IMR-90 (cell line): ENCODE measurements around the gene TBL3.

Source experiments
- CEBPB ChIP-seq: IDR thresholded peaks from 2 replicates; pipeline ENCODE4 v1.6.1; 2012; ENCODE audit warnings: low read depth, low read length, improper control_type of control experiment
- CHD1 ChIP-seq: IDR thresholded peaks from 2 replicates; pipeline ENCODE4 v1.6.1; 2012; ENCODE audit warnings: low read depth, low read length, improper control_type of control experiment
- CTCF ChIP-seq: conservative IDR thresholded peaks from 2 replicates; pipeline ENCODE4 v1.5.1; 2012; ENCODE audit warnings: mild to moderate bottlenecking, low read depth, low read length, improper control_type of control experiment
- MAFK ChIP-seq: IDR thresholded peaks from 2 replicates; pipeline ENCODE4 v1.6.1; 2012; ENCODE audit warnings: low read depth, low read length, improper control_type of control experiment
- NFE2L2 ChIP-seq: fragments of 150-350 bp; IDR thresholded peaks from 2 replicates; pipeline ENCODE4 v1.6.1; 2016; ENCODE audit warnings: low read depth, mild to moderate bottlenecking, low read length
- POLR2A ChIP-seq: IDR thresholded peaks from 2 replicates; pipeline ENCODE4 v1.6.1; 2012; ENCODE audit warnings: mild to moderate bottlenecking, low read depth, low read length
- RAD21 ChIP-seq: IDR thresholded peaks from 2 replicates; pipeline ENCODE4 v1.6.1; 2012; ENCODE audit warnings: low read length, improper control_type of control experiment
- RCOR1 ChIP-seq: IDR thresholded peaks from 2 replicates; pipeline ENCODE4 v1.6.1; 2012; ENCODE audit warnings: mild to moderate bottlenecking, low read length, improper control_type of control experiment; ENCODE audit not compliant: insufficient replicate concordance
- SMC3 ChIP-seq: fragments of 150-350 bp; IDR thresholded peaks from 2 replicates; pipeline ENCODE4 v1.6.1; 2016; ENCODE audit warnings: low read depth, mild to moderate bottlenecking, antibody characterized with exemption, low read length, moderate library complexity
- USF2 ChIP-seq: fragments of 150-350 bp; IDR thresholded peaks from 2 replicates; pipeline ENCODE4 v1.6.1; 2017; ENCODE audit warnings: mild to moderate bottlenecking, antibody characterized with exemption, low read length, low read depth

GRCh38 chr16:1989209-1990100 lies 17.6 kb downstream of the TBL3 start, which contains the start of gene SYNGR3:
- TF ChIP-seq POLR2A: no peak
- TF ChIP-seq CTCF: no peak
- TF ChIP-seq RAD21: no peak
- no peak for TF ChIP-seq CHD1
- no peak for TF ChIP-seq SMC3
- TF ChIP-seq NFE2L2: no peak
- no peak for TF ChIP-seq USF2
- no peak for TF ChIP-seq CEBPB
- no peak for TF ChIP-seq RCOR1
- TF ChIP-seq MAFK: no peak
